Fibroblast of lung (primary cell): ENCODE measurements around the gene ELMO1.

Source experiments
- EZH2 ChIP-seq: IDR thresholded peaks from 2 replicates; pipeline ENCODE4 v1.5.1; 2012; ENCODE audit warnings: low read length, control low read depth, mild to moderate bottlenecking; ENCODE audit errors: missing control alignments
- TF ChIP-seq, protein P1 (sequence below), 2 donors: IDR thresholded peaks in 1 of 2; conservative IDR thresholded peaks in 1 of 2; 1 replicate in 1 of 2; 2 replicates in 1 of 2; pipeline ENCODE4 v1.5.1; 2011 to 2012; ENCODE audit warnings: low read length in 2 of 2, control low read depth in 1 of 2, inconsistent platforms in 1 of 2, low read depth in 1 of 2, mild to moderate bottlenecking in 1 of 2

DNA sequence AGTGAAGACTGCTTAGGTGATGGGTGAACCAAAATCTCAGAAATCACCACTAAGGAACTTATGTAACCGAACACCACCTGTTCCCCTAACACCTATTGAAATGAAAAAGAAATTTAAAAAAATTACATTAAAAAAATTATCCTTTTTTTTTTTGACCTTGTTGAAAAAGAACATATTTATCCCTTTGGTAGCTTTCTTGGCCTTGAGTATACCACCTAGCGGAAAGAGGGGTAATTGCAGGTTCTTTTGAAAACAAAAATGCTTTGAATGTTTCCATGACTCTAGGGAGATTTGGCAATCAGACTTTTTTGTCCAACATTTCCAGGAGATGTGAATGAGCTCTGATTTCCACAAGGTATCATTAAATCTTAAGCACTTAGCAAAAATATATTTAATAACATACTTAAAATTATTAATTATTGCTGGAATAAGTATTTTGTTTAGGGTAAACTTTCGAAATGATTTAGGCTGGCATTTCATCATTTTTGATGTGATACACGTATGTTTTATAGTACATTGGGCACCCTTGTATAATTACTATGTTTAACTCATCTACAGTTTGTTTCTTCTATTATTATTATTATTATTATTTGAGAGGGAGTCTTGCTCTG lies 47.0 kb upstream of the ELMO1 start:
- no peak for TF ChIP-seq EZH2
- TF ChIP-seq, protein P1, sequence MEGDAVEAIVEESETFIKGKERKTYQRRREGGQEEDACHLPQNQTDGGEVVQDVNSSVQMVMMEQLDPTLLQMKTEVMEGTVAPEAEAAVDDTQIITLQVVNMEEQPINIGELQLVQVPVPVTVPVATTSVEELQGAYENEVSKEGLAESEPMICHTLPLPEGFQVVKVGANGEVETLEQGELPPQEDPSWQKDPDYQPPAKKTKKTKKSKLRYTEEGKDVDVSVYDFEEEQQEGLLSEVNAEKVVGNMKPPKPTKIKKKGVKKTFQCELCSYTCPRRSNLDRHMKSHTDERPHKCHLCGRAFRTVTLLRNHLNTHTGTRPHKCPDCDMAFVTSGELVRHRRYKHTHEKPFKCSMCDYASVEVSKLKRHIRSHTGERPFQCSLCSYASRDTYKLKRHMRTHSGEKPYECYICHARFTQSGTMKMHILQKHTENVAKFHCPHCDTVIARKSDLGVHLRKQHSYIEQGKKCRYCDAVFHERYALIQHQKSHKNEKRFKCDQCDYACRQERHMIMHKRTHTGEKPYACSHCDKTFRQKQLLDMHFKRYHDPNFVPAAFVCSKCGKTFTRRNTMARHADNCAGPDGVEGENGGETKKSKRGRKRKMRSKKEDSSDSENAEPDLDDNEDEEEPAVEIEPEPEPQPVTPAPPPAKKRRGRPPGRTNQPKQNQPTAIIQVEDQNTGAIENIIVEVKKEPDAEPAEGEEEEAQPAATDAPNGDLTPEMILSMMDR (conservative IDR thresholded peaks at IDR 0.05 in 1 of 2, IDR thresholded peaks at IDR 0.05 in 1 of 2; ENCODE audit: low read depth in 1 of 2, low read length in 2 of 2): peak; percentile 42 to 73
